OCI-M1 (cell line): ENCODE results near the gene TMEM232.

Experiments used
- DNase-seq: peaks from one replicate; lab custom pipeline; 2025; lab: John Stamatoyannopoulos, UW

The TMEM232 gene

GRCh38 chr5:110401881-110402280 is 324.6 kb downstream of the TMEM232 start:
- DNase-seq, result peak; percentile 63

GRCh38 chr5:110398951-110399350 is 327.5 kb downstream of the TMEM232 start:
- DNase-seq, result no peak

DNA sequence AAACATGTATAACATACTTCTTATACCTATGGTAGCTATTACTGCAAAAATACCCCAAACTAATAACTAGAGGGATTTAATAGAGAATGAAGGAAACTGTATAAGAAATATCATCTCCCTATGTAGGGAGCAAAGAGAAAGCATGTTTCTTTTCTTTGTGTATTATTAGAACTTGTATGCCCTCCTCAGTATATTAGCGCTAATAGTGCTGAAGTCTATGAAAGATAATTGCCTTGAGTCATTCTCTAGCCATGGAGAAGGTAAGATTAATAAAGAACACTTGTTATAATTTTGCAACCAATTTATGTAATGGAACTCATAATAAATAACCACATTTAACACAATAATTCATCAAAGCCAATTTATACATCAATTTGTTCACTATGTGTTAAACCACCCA is 329.2 kb downstream of the TMEM232 start:
- no peak for DNase-seq

DNA sequence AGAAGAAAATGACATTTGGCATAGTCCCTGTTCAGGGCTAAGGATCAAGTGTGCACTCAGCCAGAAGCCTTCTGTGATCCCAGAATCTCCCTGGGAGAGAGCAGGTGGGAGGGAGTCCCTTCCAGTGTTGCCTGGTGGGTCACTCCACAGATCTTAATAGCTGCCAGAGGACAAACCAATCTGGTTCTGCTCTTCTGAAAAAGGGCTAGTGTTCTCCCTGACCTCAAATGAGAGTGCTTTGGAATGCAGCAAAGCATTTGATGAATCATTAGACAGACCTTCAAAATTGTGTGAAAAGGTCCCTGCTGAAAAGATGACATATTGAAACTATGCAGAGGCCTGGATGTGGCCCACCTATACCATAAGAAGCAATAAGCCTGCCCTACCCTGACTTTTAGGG is 339.7 kb downstream of the TMEM232 start:
- no peak for DNase-seq

GRCh38 chr5:110383231-110383630 is 343.2 kb downstream of the TMEM232 start:
- DNase-seq, result no peak

DNA sequence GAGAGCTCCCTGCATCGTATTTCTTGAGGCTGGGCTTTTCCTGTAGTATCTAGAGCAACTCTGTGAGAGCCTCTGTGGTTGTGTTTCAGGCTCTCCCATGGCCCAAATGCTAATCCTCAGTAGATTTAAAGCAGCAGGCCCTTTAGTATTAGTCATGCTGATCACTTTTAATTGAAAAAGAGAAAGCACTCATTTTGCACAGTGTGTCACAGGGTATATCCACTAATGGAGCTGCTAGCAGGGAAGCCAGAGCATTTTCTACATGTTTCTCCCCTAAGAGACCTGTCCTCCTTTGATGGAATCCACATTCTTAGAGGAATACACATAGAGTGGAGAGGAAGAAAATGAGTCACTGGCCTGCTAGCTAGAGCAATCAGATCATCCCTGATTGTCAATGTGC is 348.5 kb downstream of the TMEM232 start:
- DNase-seq, result no peak

GRCh38 chr5:110377361-110377760 is 349.1 kb downstream of the TMEM232 start:
- no peak for DNase-seq

DNA sequence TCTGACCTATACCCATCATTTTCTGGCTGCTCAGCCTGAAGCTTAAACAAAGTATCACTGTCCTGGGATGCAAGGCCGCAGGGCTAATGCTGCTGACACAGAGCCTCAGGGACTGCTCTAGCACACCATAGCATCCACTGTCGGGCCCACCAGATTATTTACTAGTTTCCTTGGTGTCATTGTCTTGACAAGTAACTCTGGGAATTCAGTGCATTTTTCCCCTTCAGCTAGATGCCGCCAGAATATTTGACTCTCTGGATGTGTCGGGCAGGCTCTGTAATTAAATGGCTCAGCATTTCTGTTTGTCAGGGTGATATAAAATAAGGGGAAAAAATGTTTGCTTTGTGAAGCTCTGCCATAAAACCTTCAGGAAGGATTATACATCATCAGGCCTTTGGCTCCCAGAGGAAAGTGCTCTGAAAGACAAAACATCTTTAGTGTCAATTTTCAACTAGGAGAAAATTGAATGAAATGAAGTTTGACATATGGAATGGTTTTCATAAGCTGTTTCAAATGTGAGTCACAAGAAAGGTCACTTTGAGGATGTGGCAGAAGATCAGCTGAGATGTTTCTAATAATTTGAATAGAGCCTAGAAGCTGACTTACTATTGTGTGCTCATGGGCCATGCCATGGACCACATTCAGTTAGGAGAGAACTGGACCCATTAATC is 350.1 kb downstream of the TMEM232 start:
- DNase-seq, result no peak

DNA sequence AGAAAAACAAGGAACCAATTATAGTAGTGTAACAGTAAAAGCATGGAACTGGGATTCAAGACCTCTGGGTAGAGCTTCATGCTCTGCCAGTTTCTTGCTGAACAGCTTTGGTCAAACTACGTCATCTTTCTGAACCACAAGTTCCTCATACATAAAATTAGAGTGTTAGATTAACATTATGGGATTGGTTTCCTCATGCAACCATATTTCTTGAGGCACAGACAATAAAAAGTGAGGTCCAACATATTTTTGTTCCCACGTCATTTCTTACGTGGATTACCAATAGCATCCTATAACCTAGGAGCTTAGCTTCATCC is 354.8 kb downstream of the TMEM232 start:
- DNase-seq, result peak; percentile 91

DNA sequence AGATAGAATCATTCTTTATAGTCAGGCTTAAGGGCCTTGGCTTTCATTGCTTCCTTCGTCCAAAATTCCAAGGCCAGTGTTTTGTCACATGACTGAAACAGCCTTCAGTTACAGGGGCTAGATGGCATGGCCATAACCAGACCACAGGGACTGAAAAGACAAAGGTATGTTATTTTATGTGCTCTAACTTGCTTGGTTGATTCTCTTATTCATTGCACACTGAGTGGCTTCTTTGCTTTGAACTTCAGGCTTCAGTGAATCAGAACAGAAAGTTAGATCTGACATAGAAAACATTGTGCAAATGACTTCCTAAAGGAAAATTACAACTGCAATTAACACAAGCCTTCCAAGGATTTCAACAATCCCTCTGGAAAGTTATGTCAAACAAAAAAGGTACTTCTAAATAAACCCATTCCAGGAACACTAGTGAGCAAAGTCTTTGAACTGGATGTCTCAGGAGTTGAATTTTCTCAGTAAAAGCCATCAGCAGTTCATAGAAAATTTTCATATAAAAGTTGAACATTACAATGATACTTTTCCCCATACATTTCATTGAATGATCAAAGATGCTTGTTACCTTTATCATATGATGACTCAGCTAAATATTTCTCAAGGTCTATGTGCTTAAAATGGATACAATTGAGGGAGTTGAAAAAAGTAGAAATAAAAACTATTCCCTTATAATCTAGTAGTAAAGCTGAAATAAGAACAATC is 355.3 kb downstream of the TMEM232 start:
- DNase-seq, result no peak
